Hepatic stellate cell (primary cell): ENCODE data around the gene ERO1A.
"Not testable (repeated sequence)": the region's sequence is repeated elsewhere in the genome, so short reads cannot be mapped to it uniquely, and the experiment has no call there.

ENCODE experiments used
- DNase-seq: peaks from one replicate; pipeline ENCODE4 v3.0.0; 2011; ENCODE audit warnings: low spot score

ERO1A gene

GRCh38 chr14:52695481-52696091 lies at the start of gene ERO1A:
Gene ERO1A (minus strand): TSS chr14:52695558. CDS start chr14:52695481, 77 bp downstream.
- peak; percentile 72 for DNase-seq

- DNase-seq, result no peak
These were observed 46.5 kb upstream of the ERO1A start for GRCh38 chr14:52741865-52742264.

GRCh38 chr14:52740751-52741150 lies 45.4 kb upstream of the ERO1A start:
- DNase-seq, result no peak

GRCh38 chr14:52738409-52738808 lies 43.1 kb upstream of the ERO1A start:
- DNase-seq, result no peak

GRCh38 chr14:52735921-52736489 lies 40.6 kb upstream of the ERO1A start:
- no peak for DNase-seq

GRCh38 chr14:52733824-52734223 lies 38.5 kb upstream of the ERO1A start:
- no peak for DNase-seq

GRCh38 chr14:52730709-52731111 lies 35.4 kb upstream of the ERO1A start:
- DNase-seq, result no peak

- DNase-seq, result peak; percentile 88
These were observed 34.8 kb upstream of the ERO1A start, which contains the start of gene STYX for GRCh38 chr14:52729925-52730708. Gene STYX (plus strand): TSS chr14:52730166. CDS start chr14:52730475, 309 bp downstream.

- DNase-seq, result no peak
These were observed 34.2 kb upstream of the ERO1A start for GRCh38 chr14:52729585-52729924.

- DNase-seq, result not testable (repeated sequence)
These were observed 33.7 kb upstream of the ERO1A start for GRCh38 chr14:52729035-52729434.

GRCh38 chr14:52727509-52727908 lies 32.2 kb upstream of the ERO1A start:
- not testable (repeated sequence) for DNase-seq

GRCh38 chr14:52724360-52724644 lies 28.9 kb upstream of the ERO1A start:
- no peak for DNase-seq

GRCh38 chr14:52723514-52724359 lies 28.4 kb upstream of the ERO1A start:
- no peak for DNase-seq

- no peak for DNase-seq
These were observed 20.8 kb upstream of the ERO1A start for GRCh38 chr14:52716155-52716554.

GRCh38 chr14:52711666-52712065 lies 16.3 kb upstream of the ERO1A start:
- no peak for DNase-seq

GRCh38 chr14:52706724-52707706 lies 11.7 kb upstream of the ERO1A start, which contains the start of gene PSMC6:
Gene PSMC6 (plus strand): TSS chr14:52707200. CDS start chr14:52707220, 20 bp downstream.
- peak; percentile 91 for DNase-seq

- DNase-seq, result no peak
These were observed 10.9 kb upstream of the ERO1A start for GRCh38 chr14:52706286-52706685.

- DNase-seq, result no peak
These were observed 8.3 kb upstream of the ERO1A start for GRCh38 chr14:52703664-52704063.

- peak; percentile 77 for DNase-seq
These were observed 7.9 kb upstream of the ERO1A start for GRCh38 chr14:52703225-52703624.

- no peak for DNase-seq
These were observed 5.9 kb upstream of the ERO1A start for GRCh38 chr14:52701223-52701622.

GRCh38 chr14:52700701-52701172 lies 5.4 kb upstream of the ERO1A start:
- no peak for DNase-seq
